ENCODE measurements around the gene FOXD4L1.
"Not testable (repeated sequence)": the region's sequence is repeated elsewhere in the genome, so short reads cannot be mapped to it uniquely, and the experiment has no call there.

The FOXD4L1 gene

GRCh38 chr2:113502216-113503093, 4.0 kb downstream of the FOXD4L1 start:
- POLR2A ChIA-PET; H3K9me3 ChIP-seq (ENCODE audit: control insufficient read depth, insufficient read depth, low read depth, low read length); H3K4me1 ChIP-seq (ENCODE audit: control insufficient read depth, insufficient read depth, low read length); H3K36me3 ChIP-seq (ENCODE audit: control insufficient read depth in 2 of 2, insufficient read depth in 1 of 2, low read length in 2 of 2); CTCF ChIA-PET; H3K27ac ChIP-seq (ENCODE audit: extremely low read depth, low read depth, low read length): not testable (repeated sequence)
- TF ChIP-seq ZNF335 (tag by site-specific recombination; conservative IDR thresholded peaks at IDR 0.05) (peak; percentile 40), PRDM10 (tag by site-specific recombination; IDR thresholded peaks at IDR 0.05) (peak; percentile 84), GLIS1 (tag by site-specific recombination; IDR thresholded peaks at IDR 0.05) (peak; percentile 44; the same call in 1 of the 2 replicates), ZNF423 (tag by site-specific recombination; IDR thresholded peaks at IDR 0.05) (0 out of 2 replicates have a peak, but pooled peaks have one; percentile 47)
- H3K4me3 ChIP-seq (ENCODE audit: low read depth, low read length) = peak overlapping the region; percentile 40

- POLR2A ChIA-PET; H3K36me3 ChIP-seq (ENCODE audit: control insufficient read depth in 2 of 2, insufficient read depth in 1 of 2, low read length in 2 of 2); H3K4me1 ChIP-seq (ENCODE audit: control insufficient read depth, insufficient read depth, low read length); H3K9me3 ChIP-seq (ENCODE audit: control insufficient read depth, insufficient read depth, low read depth, low read length); CTCF ChIA-PET; H3K27ac ChIP-seq (ENCODE audit: extremely low read depth, low read depth, low read length): not testable (repeated sequence)
- TF ChIP-seq ZBTB20 (tag by site-specific recombination; IDR thresholded peaks at IDR 0.05) (peak; percentile 38; the same call in 1 of the 2 replicates), ZBTB26 (tag by site-specific recombination; optimal IDR thresholded peaks at IDR 0.05) (peak; percentile 90), ZNF335 (tag by site-specific recombination; conservative IDR thresholded peaks at IDR 0.05) (peak; percentile 19; the same call in 1 of the 2 replicates), PRDM10 (tag by site-specific recombination; IDR thresholded peaks at IDR 0.05) (peak; percentile 28; the same call in 1 of the 2 replicates), ZIC2 (tag by site-specific recombination; IDR thresholded peaks at IDR 0.05) (peak; percentile 56; the same call in 1 of the 2 replicates)
- peak overlapping the region; percentile 40 for H3K4me3 ChIP-seq (ENCODE audit: low read depth, low read length)
Measured at GRCh38 chr2:113503094-113504042, 4.9 kb downstream of the FOXD4L1 start.

GRCh38 chr2:113504081-113504480, 5.6 kb downstream of the FOXD4L1 start:
- H3K4me3 ChIP-seq (ENCODE audit: low read depth, low read length); POLR2A ChIA-PET; H3K27ac ChIP-seq (ENCODE audit: extremely low read depth, low read depth, low read length); H3K9me3 ChIP-seq (ENCODE audit: control insufficient read depth, insufficient read depth, low read depth, low read length); CTCF ChIA-PET; H3K4me1 ChIP-seq (ENCODE audit: control insufficient read depth, insufficient read depth, low read length); H3K36me3 ChIP-seq (ENCODE audit: control insufficient read depth in 2 of 2, insufficient read depth in 1 of 2, low read length in 2 of 2): not testable (repeated sequence)

GRCh38 chr2:113507394-113508140, 9.1 kb downstream of the FOXD4L1 start:
- H3K36me3 ChIP-seq (ENCODE audit: control insufficient read depth in 2 of 2, insufficient read depth in 1 of 2, low read length in 2 of 2); H3K4me3 ChIP-seq (ENCODE audit: low read depth, low read length); H3K4me1 ChIP-seq (ENCODE audit: control insufficient read depth, insufficient read depth, low read length); H3K9me3 ChIP-seq (ENCODE audit: control insufficient read depth, insufficient read depth, low read depth, low read length); CTCF ChIA-PET; H3K27ac ChIP-seq (ENCODE audit: extremely low read depth, low read depth, low read length); POLR2A ChIA-PET: not testable (repeated sequence)
